HEK293T (cell line): ENCODE measurements around the gene PRDM4.

Experiments
- ARNT ChIP-seq: fragments of 450-650 bp; IDR thresholded peaks from 2 replicates; pipeline ENCODE4 v1.6.1; 2017; ENCODE audit warnings: mild to moderate bottlenecking
- BHLHE40 ChIP-seq: fragments of 450-650 bp; IDR thresholded peaks from 2 replicates; pipeline ENCODE4 v1.6.1; 2016; ENCODE audit warnings: mild to moderate bottlenecking, moderate library complexity, borderline replicate concordance
- ELF4 ChIP-seq: fragments of 450-650 bp; IDR thresholded peaks from 2 replicates; pipeline ENCODE4 v1.6.1; 2017; ENCODE audit warnings: antibody characterized with exemption
- FOXK2 ChIP-seq: fragments of 450-650 bp; IDR thresholded peaks from 2 replicates; pipeline ENCODE4 v1.6.1; 2016; ENCODE audit warnings: mild to moderate bottlenecking
- FOXM1 ChIP-seq: fragments of 450-650 bp; IDR thresholded peaks from 2 replicates; pipeline ENCODE4 v1.6.1; 2017; ENCODE audit warnings: mild to moderate bottlenecking, borderline replicate concordance
- HDGF ChIP-seq: fragments of 450-650 bp; IDR thresholded peaks from 2 replicates; pipeline ENCODE4 v1.6.1; 2017; ENCODE audit warnings: antibody characterized with exemption, borderline replicate concordance
- SUZ12 ChIP-seq: fragments of 450-650 bp; IDR thresholded peaks from 2 replicates; pipeline ENCODE4 v1.6.1; 2016; ENCODE audit warnings: mild to moderate bottlenecking
- TARDBP ChIP-seq: fragments of 450-650 bp; IDR thresholded peaks from 2 replicates; pipeline ENCODE4 v1.6.1; 2016
- ZNF384 ChIP-seq: fragments of 450-650 bp; IDR thresholded peaks from 2 replicates; pipeline ENCODE4 v1.6.1; 2016

- TF ChIP-seq FOXM1 (no peak), ARNT (no peak), BHLHE40 (no peak), FOXK2 (no peak), TARDBP (no peak), ZNF384 (no peak), HDGF (no peak), SUZ12 (no peak), ELF4 (no peak)
Observed at GRCh38 chr12:107765316-107765715, 4.4 kb upstream of the PRDM4 start.
